Heart right ventricle (tissue), 16 donors: ENCODE results near the gene SLC35D1. TPM values are rescaled to one million over a fixed set of nuclear protein-coding genes. Genes with fewer than 3 reads are reported as not detected.

ENCODE experiments used
- ATAC-seq, 8 donors: fragments of 200-7000 bp; cut with Tn5 transposase; one replicate each; pipeline ENCODE4 v1.9.1; 2020; ENCODE audit warnings: mild to moderate bottlenecking in 8 of 8, moderate library complexity in 8 of 8, moderate number of reproducible peaks in 1 of 8
- DNase-seq, 2 donors: peaks; one replicate each; pipeline ENCODE4 v3.0.0-alpha.2; 2020
- H3K27ac ChIP-seq, 10 donors: fragments of 200-600 bp; sonication (generic) in 2 of 10; one replicate each; pipeline versions ENCODE4 v1.5.0 to v1.8.0; 2020 to 2022; ENCODE audit warnings: mild to moderate bottlenecking in 3 of 10
- H3K27me3 ChIP-seq, 7 donors: fragments of 200-600 bp; one replicate each; pipeline ENCODE4 v1.8.0; 2021 to 2022; ENCODE audit warnings: mild to moderate bottlenecking in 2 of 7
- H3K36me3 ChIP-seq, 9 donors: fragments of 200-600 bp; sonication (generic) in 1 of 9; one replicate each; pipeline versions ENCODE4 v1.5.0 to v1.8.0; 2020 to 2022; ENCODE audit warnings: mild to moderate bottlenecking in 2 of 9
- H3K4me1 ChIP-seq, 9 donors: fragments of 200-600 bp; sonication (generic) in 1 of 9; one replicate each; pipeline versions ENCODE4 v1.5.0 to v1.8.0; 2020 to 2022; ENCODE audit warnings: mild to moderate bottlenecking in 4 of 9
- H3K4me3 ChIP-seq, 10 donors: fragments of 200-600 bp; sonication (generic) in 2 of 10; one replicate each; pipeline versions ENCODE4 v1.5.0 to v1.8.0; 2020 to 2022; ENCODE audit warnings: mild to moderate bottlenecking in 7 of 10, moderate library complexity in 2 of 10
- H3K9me3 ChIP-seq, 11 donors: fragments of 200-600 bp in 10 of 11; sonication (generic) in 2 of 11; one replicate each; pipeline versions ENCODE4 v1.5.0 to v1.8.0; 2013 to 2022; ENCODE audit warnings: mild to moderate bottlenecking in 2 of 11, control low read depth in 1 of 11, moderate library complexity in 1 of 11
- WGBS, 2 donors: extraction: QIAGEN DNeasy Blood & Tissue Kit; methylation state at CpG; one replicate each; pipeline ENCODE4 v1.1.7; 2013; ENCODE audit warnings: inconsistent platforms in 1 of 2; 5-methylcytosine and 5-hydroxymethylcytosine counted together
- intact Hi-C, 10 donors: fragments of 100-400 bp; cut with DNase I; formaldehyde crosslinking; loops; one replicate each; pipeline versions ENCODE4 v1.11.1 to v1.14.2; 2022
- long read RNA-seq, 3 donors: library from polyadenylated mRNA; unstranded; transcript quantifications; one replicate each; pipeline ENCODE4 v2.0.0, GENCODE V29; 2020 to 2021
- polyA plus RNA-seq, 2 donors: library from polyadenylated mRNA; stranded (reverse); fragments of 200-250 nt; gene quantifications; one replicate each; pipeline ENCODE4 v1.2.3, GENCODE V29; 2013
- total RNA-seq, 10 donors: library from RNA; stranded (reverse); fragmentation: NEBNext Ultra II Directional in 3 of 10; extraction: Animal tissue kit (Norgen Biotek cat#: 25700) in 3 of 10; gene quantifications; one replicate each; pipeline versions ENCODE4 v1.2.1 to v1.2.4, GENCODE V29; 2021 to 2023
- TF ChIP-seq, protein P1 (sequence below), 9 donors: fragments of 200-600 bp; sonication (generic) in 2 of 9; IDR thresholded peaks; one replicate each; pipeline versions ENCODE4 v1.5.0 to v1.8.0; 2021 to 2022; ENCODE audit warnings: antibody characterized with exemption in 9 of 9, mild to moderate bottlenecking in 5 of 9, moderate library complexity in 1 of 9
- donor health status: Arrhythmogenic right ventricular cardiomyopathy.
- donor health status: ischemic (EF 13 %, LVEDD 7.1; RV severe dilation, severe dysfunction).
- donor health status: healthy with polysubstance abuse.
- donor health status: DM: no; HTN: yes; CAD: no.
- donor health status: DM: no; HTN: no; CAD: no.
- donor health status: ischemic (EF 25% LVEDD 6.9; RV normal size, moderate dysfunction).
- donor health status: ischemic (EF 25% LVEDD 5.7; RV mildly dilated, moderate dysfunction).
- donor health status: healthy.
- donor health status: DM: yes; HTN: yes; CAD: no.
- donor health status: Ischemic cardiomyopathy.
- donor health status: ischemic (EF 35%, LVEDD 5.7; RV mildly dilated, moderate dysfunction).
- donor health status: nonischemic (EF 11% LVEDD 7.7; RV severe dilation, severe dysfunction).
- donor health status: DM: yes; HTN: yes; CAD: no.
- donor health status: PGD.
- donor health status: ischemic (EF 29% LVEDD 5.4; RV normal size, mild dysfunction).
- donor health status: nonischemic (EF 23%, LVEDD 6.1; RV moderate dilation, normal function).

SLC35D1 gene
- total RNA-seq = 1 to 10 TPM; 4.4 to 5.8 (median 4.9) TPM
- 1 to 10 TPM; 1.6 to 1.8 TPM for polyA plus RNA-seq
- long read RNA-seq, donor 1, partial matches to known transcripts = 1 of 3 reads
- long read RNA-seq, donor 1, other reads (novel, unspliced or antisense) = 2 of 3 reads
- long read RNA-seq, donor 2, partial matches to known transcripts = 1 of 2 reads
- long read RNA-seq, donor 2, other reads (novel, unspliced or antisense) = 1 of 2 reads
- long read RNA-seq, donor 3, full-length matches to known transcripts = 3 of 4 reads
- long read RNA-seq, donor 3, partial matches to known transcripts = 0 of 4 reads
- long read RNA-seq, donor 3, other reads (novel, unspliced or antisense) = 1 of 4 reads

DNA sequence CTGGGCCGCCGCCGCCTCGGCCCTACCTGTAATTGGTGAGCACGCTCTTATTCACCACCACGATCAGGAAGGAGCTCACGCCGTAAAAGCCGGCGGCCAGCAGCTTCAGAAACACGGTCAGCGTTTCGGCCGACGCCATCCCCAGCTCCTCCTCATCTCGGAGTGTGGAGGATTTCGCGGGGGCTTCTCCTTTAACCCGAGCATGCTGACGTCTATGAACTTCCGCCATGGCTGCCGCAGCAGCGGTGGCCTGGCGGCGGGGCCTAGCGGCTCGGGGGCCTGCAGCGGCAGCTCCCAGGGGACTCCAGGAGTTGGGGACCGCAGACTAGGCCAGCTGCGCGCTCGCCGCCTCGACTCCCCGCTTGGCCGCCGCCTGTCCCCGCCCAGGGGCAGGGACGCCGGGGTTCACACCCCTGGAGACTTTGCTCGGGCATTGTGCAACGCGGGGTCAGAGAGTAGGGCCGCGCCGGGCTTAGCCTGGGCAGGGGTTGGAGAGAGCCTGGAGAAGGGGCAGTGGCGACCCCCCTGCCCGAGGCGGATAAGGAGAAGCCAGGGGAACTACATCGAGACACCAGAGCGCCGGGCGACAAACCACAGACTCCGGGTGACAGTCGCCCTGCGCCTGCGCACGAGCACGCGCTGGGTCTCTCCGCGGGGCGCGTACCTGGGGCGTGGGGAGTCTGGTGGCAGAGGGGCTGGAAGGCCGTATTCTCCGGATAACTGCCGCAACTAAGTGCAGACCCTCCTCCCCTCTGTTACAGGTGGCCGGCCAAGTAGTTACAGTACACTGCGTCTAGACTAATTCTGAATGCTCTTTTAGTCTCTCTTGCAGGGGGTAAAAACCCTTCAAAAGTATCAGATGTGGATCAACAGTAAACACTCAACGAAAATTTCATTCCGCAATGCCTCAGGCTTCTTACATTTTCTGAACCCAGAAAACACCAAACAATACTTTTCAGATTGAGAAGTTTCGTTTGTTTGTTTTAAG is at the start of gene SLC35D1:
Gene SLC35D1 (minus strand): TSS at position 364 of the 988 bp plus-strand sequence. CDS start 135 bp downstream, at position 229.
- ATAC-seq (peak; percentile 84 to 97 (median 90)), DNase-seq (peak; percentile 70 to 79)
- Histone ChIP-seq H3K36me3 (peaks cover 0 to 22% (median 8%) of the 10 kb centered on the region in 9 donors), H3K27me3 (no peaks in the 10 kb centered on the region), H3K4me1 (peaks cover 5 to 29% (median 25%) of the 10 kb centered on the region in 9 donors), H3K4me3 (peak within 1 kb of the TSS; percentile 62 to 94 (median 82)), H3K9me3 (no peaks in the 10 kb centered on the region), H3K27ac (peak within 1 kb of the TSS; percentile 91 to 99 (median 98))
- intact Hi-C loops = loop anchor here in 7 of 10 donors (1.0 to 10.0 kb wide), 10 partner anchors 23 to 299 kb away; partner anchors contain the start of genes DNAI4 (in 3 of the 7), MIER1 (in 3 of the 7) and DYNLT5 (in 1 of the 7)
- TF ChIP-seq, protein P1, sequence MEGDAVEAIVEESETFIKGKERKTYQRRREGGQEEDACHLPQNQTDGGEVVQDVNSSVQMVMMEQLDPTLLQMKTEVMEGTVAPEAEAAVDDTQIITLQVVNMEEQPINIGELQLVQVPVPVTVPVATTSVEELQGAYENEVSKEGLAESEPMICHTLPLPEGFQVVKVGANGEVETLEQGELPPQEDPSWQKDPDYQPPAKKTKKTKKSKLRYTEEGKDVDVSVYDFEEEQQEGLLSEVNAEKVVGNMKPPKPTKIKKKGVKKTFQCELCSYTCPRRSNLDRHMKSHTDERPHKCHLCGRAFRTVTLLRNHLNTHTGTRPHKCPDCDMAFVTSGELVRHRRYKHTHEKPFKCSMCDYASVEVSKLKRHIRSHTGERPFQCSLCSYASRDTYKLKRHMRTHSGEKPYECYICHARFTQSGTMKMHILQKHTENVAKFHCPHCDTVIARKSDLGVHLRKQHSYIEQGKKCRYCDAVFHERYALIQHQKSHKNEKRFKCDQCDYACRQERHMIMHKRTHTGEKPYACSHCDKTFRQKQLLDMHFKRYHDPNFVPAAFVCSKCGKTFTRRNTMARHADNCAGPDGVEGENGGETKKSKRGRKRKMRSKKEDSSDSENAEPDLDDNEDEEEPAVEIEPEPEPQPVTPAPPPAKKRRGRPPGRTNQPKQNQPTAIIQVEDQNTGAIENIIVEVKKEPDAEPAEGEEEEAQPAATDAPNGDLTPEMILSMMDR (IDR thresholded peaks at IDR 0.05) = no peak
- 1% methylated on average over 73 of the region's 73 CpGs for WGBS, 2 donors

DNA sequence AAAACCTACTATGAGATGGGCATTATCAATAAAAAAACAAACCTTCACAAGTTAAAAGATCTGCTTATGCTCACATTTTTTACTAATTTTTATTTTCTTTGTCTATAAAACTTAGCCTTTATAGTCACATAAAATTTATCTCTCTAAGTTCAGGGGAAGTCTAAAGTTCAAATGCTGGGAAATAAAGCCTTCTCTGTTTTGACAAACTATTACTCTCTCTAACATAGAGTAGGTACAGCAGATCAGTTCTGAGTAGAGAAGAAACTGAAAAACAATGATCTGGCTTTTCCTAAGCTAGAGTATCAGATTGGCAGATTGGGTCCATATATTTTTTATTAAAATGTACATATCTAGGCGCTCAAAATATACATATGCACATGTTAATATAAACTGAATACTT is 49.6 kb upstream of the SLC35D1 start:
- Histone ChIP-seq H3K36me3 (no peaks in the 10 kb centered on the region), H3K4me3 (no peak overlapping the region), H3K9me3 (no peaks in the 10 kb centered on the region), H3K27ac (no peak overlapping the region), H3K4me1 (no peaks in the 10 kb centered on the region), H3K27me3 (peaks cover 0 to 4% (median 0%) of the 10 kb centered on the region in 7 donors)
- DNase-seq = no peak
- intact Hi-C loops = no loop called here
- no peak for ATAC-seq
- WGBS, 2 donors = 92 to 93% methylated on average over 1 of the region's 1 CpG
- TF ChIP-seq, protein P1 (IDR thresholded peaks at IDR 0.05) = no peak

DNA sequence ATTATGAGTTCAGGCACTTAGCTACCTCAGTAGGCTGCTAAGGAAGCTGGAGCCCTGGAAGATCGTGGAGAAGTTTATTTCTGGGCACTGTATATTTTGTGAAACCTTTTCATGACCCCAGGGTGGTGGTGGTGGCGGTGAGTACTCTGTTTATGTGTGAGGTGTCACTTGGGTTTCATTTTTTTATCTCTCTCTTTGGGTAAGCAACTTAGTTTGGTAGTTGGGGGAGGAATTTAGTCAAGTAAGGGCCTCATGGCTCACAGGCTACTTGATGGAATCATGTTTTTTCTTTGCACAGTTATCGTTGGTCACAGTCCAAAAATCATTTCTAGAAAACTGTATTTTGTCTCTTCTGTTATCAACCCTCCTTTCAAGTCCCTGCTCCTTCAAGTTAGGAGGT is 46.9 kb upstream of the SLC35D1 start:
- no peak overlapping the region for H3K27ac ChIP-seq
- ATAC-seq = no peak
- H3K27me3 ChIP-seq = peaks cover 0 to 4% (median 0%) of the 10 kb centered on the region in 7 donors
- H3K36me3 ChIP-seq = no peaks in the 10 kb centered on the region
- TF ChIP-seq, protein P1 (IDR thresholded peaks at IDR 0.05) = no peak
- no peaks in the 10 kb centered on the region for H3K9me3 ChIP-seq
- no peak overlapping the region for H3K4me3 ChIP-seq
- DNase-seq = no peak
- 37 to 42% methylated on average over 3 of the region's 3 CpGs for WGBS, 2 donors
- intact Hi-C loops = no loop called here
- no peaks in the 10 kb centered on the region for H3K4me1 ChIP-seq

DNA sequence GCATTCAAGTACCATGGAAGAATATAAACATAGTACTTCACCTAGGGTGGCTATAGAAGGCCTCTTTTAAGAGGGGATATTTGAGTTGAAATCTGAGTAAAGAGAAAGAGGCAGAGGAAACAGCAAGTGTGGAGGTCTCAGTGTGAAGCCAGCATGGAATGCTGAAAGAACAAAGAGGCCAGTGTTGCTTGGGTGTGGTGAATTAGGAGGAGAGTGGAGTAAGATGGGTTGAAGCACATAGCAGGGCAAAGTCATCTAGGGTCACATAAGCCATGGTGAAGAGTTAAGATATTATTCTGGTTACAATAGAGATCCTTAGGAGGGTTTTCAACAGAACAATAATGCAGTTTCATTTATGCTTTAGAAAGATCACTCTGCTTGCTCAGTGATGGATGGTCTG is 43.4 kb upstream of the SLC35D1 start:
- ATAC-seq (no peak), DNase-seq (no peak)
- Histone ChIP-seq H3K27me3 (peaks cover 0 to 18% (median 7%) of the 10 kb centered on the region in 7 donors), H3K9me3 (no peaks in the 10 kb centered on the region), H3K36me3 (no peaks in the 10 kb centered on the region), H3K27ac (no peak overlapping the region), H3K4me3 (no peak overlapping the region), H3K4me1 (no peaks in the 10 kb centered on the region)
- TF ChIP-seq, protein P1 (IDR thresholded peaks at IDR 0.05) = no peak
- intact Hi-C loops = loop anchor here in 1 of 10 donors (5.0 kb wide), 1 partner anchor 880 kb away; no protein-coding TSS in a partner anchor
